Measurements from ENCODE around the gene PNPLA1.
"Not testable (repeated sequence)": the region's sequence is repeated elsewhere in the genome, so short reads cannot be mapped to it uniquely, and the experiment has no call there.

The PNPLA1 gene

DNA sequence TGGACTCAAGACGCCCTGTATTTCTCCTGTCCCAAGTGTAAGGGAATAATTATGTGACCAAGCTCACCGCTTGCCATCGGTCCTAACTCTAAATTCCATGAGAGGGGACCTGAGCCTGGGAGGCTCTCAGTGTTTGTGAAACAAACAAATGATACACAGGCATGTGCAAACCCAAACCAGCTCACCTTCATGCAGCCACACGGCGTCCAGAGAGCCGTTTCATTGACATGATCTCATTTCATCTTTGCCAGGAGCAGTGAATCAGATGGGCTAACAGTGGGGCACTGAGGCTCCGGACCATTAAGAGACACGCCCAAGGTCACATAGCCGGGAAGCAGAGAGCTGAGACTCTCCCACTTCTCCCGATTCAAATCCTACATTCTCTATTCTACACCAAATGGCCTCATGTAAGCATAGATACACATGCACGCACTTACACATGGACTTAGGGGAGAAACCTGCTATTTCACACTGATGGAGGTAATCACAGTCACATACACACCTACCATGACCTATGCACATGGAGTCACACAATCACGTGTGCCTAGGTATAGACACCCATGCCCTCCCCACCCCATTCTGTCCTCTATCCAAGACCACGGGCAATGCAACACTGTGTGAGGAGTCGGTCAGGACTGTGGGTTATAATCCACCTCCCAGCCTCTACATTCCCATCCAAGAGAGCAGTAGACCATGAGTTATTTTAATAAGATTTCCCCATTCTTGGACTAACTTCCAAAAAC, 65.8 kb downstream of the PNPLA1 start:
- TF ChIP-seq, protein P1, sequence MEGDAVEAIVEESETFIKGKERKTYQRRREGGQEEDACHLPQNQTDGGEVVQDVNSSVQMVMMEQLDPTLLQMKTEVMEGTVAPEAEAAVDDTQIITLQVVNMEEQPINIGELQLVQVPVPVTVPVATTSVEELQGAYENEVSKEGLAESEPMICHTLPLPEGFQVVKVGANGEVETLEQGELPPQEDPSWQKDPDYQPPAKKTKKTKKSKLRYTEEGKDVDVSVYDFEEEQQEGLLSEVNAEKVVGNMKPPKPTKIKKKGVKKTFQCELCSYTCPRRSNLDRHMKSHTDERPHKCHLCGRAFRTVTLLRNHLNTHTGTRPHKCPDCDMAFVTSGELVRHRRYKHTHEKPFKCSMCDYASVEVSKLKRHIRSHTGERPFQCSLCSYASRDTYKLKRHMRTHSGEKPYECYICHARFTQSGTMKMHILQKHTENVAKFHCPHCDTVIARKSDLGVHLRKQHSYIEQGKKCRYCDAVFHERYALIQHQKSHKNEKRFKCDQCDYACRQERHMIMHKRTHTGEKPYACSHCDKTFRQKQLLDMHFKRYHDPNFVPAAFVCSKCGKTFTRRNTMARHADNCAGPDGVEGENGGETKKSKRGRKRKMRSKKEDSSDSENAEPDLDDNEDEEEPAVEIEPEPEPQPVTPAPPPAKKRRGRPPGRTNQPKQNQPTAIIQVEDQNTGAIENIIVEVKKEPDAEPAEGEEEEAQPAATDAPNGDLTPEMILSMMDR (conservative IDR thresholded peaks at IDR 0.05; ENCODE audit: low read depth, low read length): no peak
- Histone ChIP-seq H3K27me3 (ENCODE audit: insufficient read depth, low read depth) (no peaks in the 10 kb centered on the region), H3K4me3 (IDR thresholded peaks at IDR 0.05; ENCODE audit: insufficient read depth, low read depth, low read length) (no peak overlapping the region)

GRCh38 chr6:36336208-36336710, 66.4 kb downstream of the PNPLA1 start:
- Histone ChIP-seq H3K4me1 (ENCODE audit: low read depth, poor library complexity, severe bottlenecking) (peaks cover 8% of the 10 kb centered on the region), H4K20me1 (ENCODE audit: insufficient read depth) (no peaks in the 10 kb centered on the region), H3K27ac (no peak overlapping the region), H3K36me3 (ENCODE audit: insufficient read depth) (no peaks in the 10 kb centered on the region), H3K79me2 (ENCODE audit: insufficient read depth, low read depth) (no peaks in the 10 kb centered on the region), H3K4me2 (no peak overlapping the region), H3K4me3 (IDR thresholded peaks at IDR 0.05; ENCODE audit: insufficient read depth, low read depth, low read length) (no peak overlapping the region), H3K27me3 (ENCODE audit: insufficient read depth, low read depth) (no peaks in the 10 kb centered on the region), H3K9ac (no peak overlapping the region), H2AFZ (ENCODE audit: low read depth) (no peak overlapping the region)
- TF ChIP-seq, protein P1 (conservative IDR thresholded peaks at IDR 0.05; ENCODE audit: low read depth, low read length): no peak

More for the DNA sequence above, 65.8 kb downstream of the PNPLA1 start:
- Histone ChIP-seq H3K79me2 (ENCODE audit: insufficient read depth, low read depth) (no peaks in the 10 kb centered on the region), H3K9ac (no peak overlapping the region), H3K36me3 (ENCODE audit: insufficient read depth) (no peaks in the 10 kb centered on the region), H3K4me1 (ENCODE audit: low read depth, poor library complexity, severe bottlenecking) (peaks cover 8% of the 10 kb centered on the region), H3K4me2 (no peak overlapping the region), H4K20me1 (ENCODE audit: insufficient read depth) (no peaks in the 10 kb centered on the region), H3K27ac (no peak overlapping the region), H2AFZ (ENCODE audit: low read depth) (no peak overlapping the region)

DNA sequence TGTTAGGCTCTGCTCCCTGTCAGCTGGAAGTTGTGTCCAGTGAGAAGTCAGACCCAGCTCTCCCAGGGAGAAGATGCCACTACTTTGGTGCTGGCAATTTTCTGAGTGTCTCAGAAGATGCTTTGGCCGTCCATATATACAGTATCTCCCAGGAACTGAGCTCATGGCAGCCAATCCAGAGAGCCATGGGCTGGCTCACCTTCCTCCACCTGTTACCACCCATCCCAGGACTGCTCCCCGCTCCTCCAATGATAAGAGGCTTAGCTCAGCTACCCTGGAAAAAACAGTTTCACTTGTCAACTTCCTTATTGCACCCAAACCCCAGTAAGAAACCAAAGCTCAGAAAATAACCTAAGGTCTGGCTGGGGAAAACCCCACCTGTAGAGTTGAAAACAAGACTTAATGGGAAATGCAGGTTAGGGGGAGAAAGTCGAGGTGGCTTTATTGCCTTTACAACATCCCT, 67.0 kb downstream of the PNPLA1 start, which contains the start of gene BNIP5:
Gene BNIP5, minus strand, starts transcription at position 110 of the 463 bp plus-strand sequence. CDS start 6,198 bp downstream, outside the sequence.
- Histone ChIP-seq H3K9ac (no peak within 1 kb of the TSS), H3K4me3 (IDR thresholded peaks at IDR 0.05; ENCODE audit: insufficient read depth, low read depth, low read length) (no peak within 1 kb of the TSS), H4K20me1 (ENCODE audit: insufficient read depth) (no peaks in the 10 kb centered on the region), H3K27me3 (ENCODE audit: insufficient read depth, low read depth) (no peaks in the 10 kb centered on the region), H3K79me2 (ENCODE audit: insufficient read depth, low read depth) (no peaks in the 10 kb centered on the region), H3K36me3 (ENCODE audit: insufficient read depth) (no peaks in the 10 kb centered on the region), H3K4me1 (ENCODE audit: low read depth, poor library complexity, severe bottlenecking) (peaks cover 8% of the 10 kb centered on the region), H3K27ac (no peak within 1 kb of the TSS), H2AFZ (ENCODE audit: low read depth) (no peak within 1 kb of the TSS), H3K4me2 (no peak within 1 kb of the TSS)
- TF ChIP-seq, protein P1 (conservative IDR thresholded peaks at IDR 0.05; ENCODE audit: low read depth, low read length): no peak

DNA sequence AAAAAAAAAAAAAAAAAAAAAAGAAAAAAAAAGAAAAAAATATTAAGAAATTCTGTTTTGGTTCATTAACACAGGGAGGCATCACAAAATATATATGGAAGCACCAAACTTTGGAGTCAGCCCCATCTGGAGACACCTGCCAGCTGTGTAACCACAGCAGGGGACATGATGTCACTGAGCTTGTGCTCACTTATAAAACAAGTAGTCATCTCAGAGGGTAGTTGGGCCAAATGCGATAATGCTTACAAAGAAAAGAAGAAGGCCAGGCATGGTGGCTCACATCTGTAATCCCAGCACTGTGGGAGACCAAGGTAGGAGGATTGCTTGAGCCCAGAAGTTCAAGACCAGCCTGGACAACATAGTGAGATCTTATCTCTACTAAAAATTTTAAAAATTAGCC, 68.0 kb downstream of the PNPLA1 start:
- Histone ChIP-seq H2AFZ (ENCODE audit: low read depth) (no peak overlapping the region), H3K27ac (no peak overlapping the region), H3K9ac (no peak overlapping the region), H3K4me1 (ENCODE audit: low read depth, poor library complexity, severe bottlenecking) (peaks cover 8% of the 10 kb centered on the region), H3K4me3 (IDR thresholded peaks at IDR 0.05; ENCODE audit: insufficient read depth, low read depth, low read length) (no peak overlapping the region), H3K36me3 (ENCODE audit: insufficient read depth) (no peaks in the 10 kb centered on the region), H3K4me2 (no peak overlapping the region), H4K20me1 (ENCODE audit: insufficient read depth) (no peaks in the 10 kb centered on the region), H3K27me3 (ENCODE audit: insufficient read depth, low read depth) (no peaks in the 10 kb centered on the region), H3K79me2 (ENCODE audit: insufficient read depth, low read depth) (no peaks in the 10 kb centered on the region)
- TF ChIP-seq, protein P1 (conservative IDR thresholded peaks at IDR 0.05; ENCODE audit: low read depth, low read length): no peak

DNA sequence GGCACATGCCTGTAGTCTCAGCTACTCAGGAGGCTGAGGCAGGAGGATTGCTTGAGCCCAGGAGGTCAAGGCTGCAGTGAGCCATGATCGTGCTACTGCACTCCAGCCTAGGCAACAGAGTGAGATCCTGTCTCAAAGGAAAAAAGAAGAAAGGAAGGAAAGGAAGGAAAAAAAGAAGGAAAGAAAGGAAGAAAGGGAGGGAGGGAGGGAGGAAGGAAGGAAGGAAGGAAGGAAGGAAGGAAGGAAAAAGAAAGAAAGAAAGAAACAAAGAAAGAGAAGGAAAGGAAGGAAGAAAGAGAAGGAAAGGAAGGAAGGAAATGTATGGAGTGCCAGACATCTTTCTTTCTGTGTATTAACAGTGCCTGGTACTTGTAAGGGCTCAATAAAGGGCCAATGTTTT, 68.4 kb downstream of the PNPLA1 start:
- H3K27me3 ChIP-seq (ENCODE audit: insufficient read depth, low read depth); H3K27ac ChIP-seq; H3K4me2 ChIP-seq; H2AFZ ChIP-seq (ENCODE audit: low read depth); H4K20me1 ChIP-seq (ENCODE audit: insufficient read depth); H3K4me3 ChIP-seq (IDR thresholded peaks at IDR 0.05; ENCODE audit: insufficient read depth, low read depth, low read length); H3K36me3 ChIP-seq (ENCODE audit: insufficient read depth); H3K4me1 ChIP-seq (ENCODE audit: low read depth, poor library complexity, severe bottlenecking); H3K79me2 ChIP-seq (ENCODE audit: insufficient read depth, low read depth); H3K9ac ChIP-seq: not testable (repeated sequence)
